Measurements from ENCODE around the gene TNNC1.

DNA sequence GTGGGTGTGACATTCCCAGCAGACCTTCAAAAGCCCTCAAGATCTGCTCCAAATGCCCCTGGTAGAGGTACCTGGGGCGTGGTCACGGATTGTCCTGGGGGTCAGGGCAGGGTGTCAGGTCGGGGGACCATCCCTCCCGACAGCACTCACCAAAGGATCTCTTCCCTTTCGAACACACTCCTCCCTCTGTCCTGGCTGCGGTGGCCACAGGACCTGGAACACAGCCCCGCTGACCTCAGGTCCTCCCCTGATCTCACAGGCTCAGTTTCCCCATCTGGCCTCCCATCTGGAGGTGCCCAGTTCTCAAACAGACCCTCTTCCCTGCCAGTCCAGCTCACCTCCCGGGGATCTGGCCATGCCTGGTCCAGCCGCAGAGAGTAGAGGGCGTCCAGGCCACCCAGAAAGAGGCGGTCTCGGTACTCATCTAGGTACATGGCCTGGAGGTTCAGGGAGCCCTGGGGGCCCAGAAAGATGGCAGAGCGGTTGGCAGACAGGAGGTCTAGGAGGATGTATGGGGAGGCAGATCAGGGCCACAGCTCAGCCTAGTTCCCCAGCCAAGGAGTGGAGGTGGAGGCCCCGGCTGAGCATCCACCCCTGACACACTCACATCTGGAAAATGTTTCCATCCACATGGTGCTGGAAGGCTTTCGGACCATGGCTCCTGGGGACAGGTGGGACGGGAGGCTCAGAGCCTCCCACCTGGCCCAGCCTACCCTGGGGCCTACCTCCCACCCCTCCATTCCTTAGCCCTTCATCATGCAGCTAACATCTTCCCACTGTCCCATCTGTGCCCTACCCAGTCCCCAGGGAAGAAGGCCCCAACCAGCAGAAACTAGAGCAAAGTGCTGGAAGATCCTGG lies 11.2 kb downstream of the TNNC1 start:
- TF ChIP-seq CTCF (IDR thresholded peaks at IDR 0.05): no peak
- TF ChIP-seq POLR2A (IDR thresholded peaks at IDR 0.05): no peak

Data from testis (tissue), 2 donors.